T-helper 1 cell treated with Interleukin-12 subunit alpha and Interleukin-12 subunit beta and Interleukin-4 antibody, amounts not matched to agents 30 ng/mL and 1 ng/mL, for 36 hours (primary cell): ENCODE data around the gene DMGDH. TPM values are rescaled to one million over a fixed set of nuclear protein-coding genes. Genes with fewer than 3 reads are reported as not detected.

Experiments used
- intact Hi-C: fragments of 100-400 bp; cut with micrococcal nuclease; formaldehyde crosslinking; loops from one replicate; pipeline ENCODE4 v1.15.1; 2024
- total RNA-seq: library from RNA; stranded (reverse); gene quantifications from 2 replicates; pipeline ENCODE4 v1.2.3, GENCODE V29; 2022

DMGDH gene
- total RNA-seq, 1 donor from 2014 or later, result 1.3 TPM

- intact Hi-C loops, result no loop called here
These were observed 835 bp upstream of the DMGDH start for GRCh38 chr5:79070350-79070667.

- intact Hi-C loops, result no loop called here
These were observed 7.0 kb downstream of the DMGDH start for GRCh38 chr5:79062436-79062835.

- intact Hi-C loops, result no loop called here
These were observed 9.8 kb downstream of the DMGDH start for GRCh38 chr5:79059674-79060073.

GRCh38 chr5:79056847-79057246 lies 12.6 kb downstream of the DMGDH start:
- intact Hi-C loops, result no loop called here

- intact Hi-C loops, result no loop called here
These were observed 14.5 kb downstream of the DMGDH start for GRCh38 chr5:79055017-79055416.

GRCh38 chr5:79053321-79053720 lies 16.2 kb downstream of the DMGDH start:
- intact Hi-C loops, result no loop called here

GRCh38 chr5:79050498-79050897 lies 19.0 kb downstream of the DMGDH start:
- intact Hi-C loops, result no loop called here

GRCh38 chr5:79048437-79048836 lies 21.0 kb downstream of the DMGDH start:
- intact Hi-C loops, result no loop called here

- intact Hi-C loops, result no loop called here
These were observed 22.3 kb downstream of the DMGDH start for GRCh38 chr5:79047199-79047598.

- intact Hi-C loops, result no loop called here
These were observed 27.3 kb downstream of the DMGDH start for GRCh38 chr5:79042188-79042587.

GRCh38 chr5:79036769-79037168 lies 32.7 kb downstream of the DMGDH start:
- intact Hi-C loops, result no loop called here

- intact Hi-C loops, result no loop called here
These were observed 34.2 kb downstream of the DMGDH start for GRCh38 chr5:79035237-79035636.

- intact Hi-C loops, result no loop called here
These were observed 36.7 kb downstream of the DMGDH start for GRCh38 chr5:79032782-79033181.

GRCh38 chr5:79032031-79032695 lies 37.3 kb downstream of the DMGDH start:
- intact Hi-C loops, result no loop called here

- intact Hi-C loops, result no loop called here
These were observed 38.0 kb downstream of the DMGDH start for GRCh38 chr5:79031485-79031867.

GRCh38 chr5:79030663-79031484 lies 38.6 kb downstream of the DMGDH start:
- intact Hi-C loops, result no loop called here

- intact Hi-C loops, result loop anchor here (1.0 to 2.0 kb wide), 4 partner anchors 40 to 439 kb away; partner anchors contain the start of gene ARSB
These were observed 44.4 kb downstream of the DMGDH start for GRCh38 chr5:79025054-79025472.

- intact Hi-C loops, result loop anchor here (2.0 to 5.0 kb wide), 3 partner anchors 39 to 1058 kb away; partner anchors contain the start of gene ARSB
These were observed 45.5 kb downstream of the DMGDH start for GRCh38 chr5:79023947-79024346.

GRCh38 chr5:79023348-79023747 lies 46.1 kb downstream of the DMGDH start:
- intact Hi-C loops, result loop anchor here (5.0 kb wide), 2 partner anchors 834 to 1059 kb away; no protein-coding TSS in a partner anchor

- intact Hi-C loops, result loop anchor here (5.0 kb wide), 2 partner anchors 835 to 1060 kb away; no protein-coding TSS in a partner anchor
These were observed 46.7 kb downstream of the DMGDH start for GRCh38 chr5:79022771-79023170.

- intact Hi-C loops, result loop anchor here (1.0 to 5.0 kb wide), 5 partner anchors 112 to 1061 kb away; no protein-coding TSS in a partner anchor
These were observed 47.7 kb downstream of the DMGDH start for GRCh38 chr5:79021753-79022152.

- intact Hi-C loops, result loop anchor here (1.0 to 5.0 kb wide), 5 partner anchors 112 to 1061 kb away; no protein-coding TSS in a partner anchor
These were observed 48.5 kb downstream of the DMGDH start for GRCh38 chr5:79020861-79021561.
